ENCODE data around the gene SLC6A2.

DNA sequence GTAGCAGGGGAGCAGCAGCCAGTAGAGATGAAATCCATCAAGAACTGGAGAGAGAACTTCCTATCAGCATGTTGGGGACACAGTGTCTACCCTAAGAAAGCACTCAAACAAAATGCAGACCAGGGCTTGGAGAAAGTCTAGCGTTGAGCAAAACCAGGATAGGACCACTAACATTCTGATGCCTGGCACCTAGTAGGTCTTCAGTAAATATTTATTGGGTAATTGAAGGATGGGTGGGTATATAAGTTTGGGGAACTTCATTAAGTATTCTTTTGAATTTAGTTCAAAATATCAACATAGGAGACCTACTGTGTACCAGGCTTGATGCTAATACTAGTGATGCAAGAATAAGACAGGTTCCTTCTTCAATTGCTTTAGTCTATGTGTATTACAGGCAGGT, 30.9 kb downstream of the SLC6A2 start:
- TF ChIP-seq RFX1 (IDR thresholded peaks at IDR 0.05) = no peak
- no peak for TF ChIP-seq POLR2A (IDR thresholded peaks at IDR 0.05; ENCODE audit: insufficient read depth in 1 of 2, low read depth in 2 of 2, low read length in 2 of 2)
- TF ChIP-seq ZNF12 (CRISPR knock-in tag; IDR thresholded peaks at IDR 0.05) = no peak
- TF ChIP-seq, protein P1, sequence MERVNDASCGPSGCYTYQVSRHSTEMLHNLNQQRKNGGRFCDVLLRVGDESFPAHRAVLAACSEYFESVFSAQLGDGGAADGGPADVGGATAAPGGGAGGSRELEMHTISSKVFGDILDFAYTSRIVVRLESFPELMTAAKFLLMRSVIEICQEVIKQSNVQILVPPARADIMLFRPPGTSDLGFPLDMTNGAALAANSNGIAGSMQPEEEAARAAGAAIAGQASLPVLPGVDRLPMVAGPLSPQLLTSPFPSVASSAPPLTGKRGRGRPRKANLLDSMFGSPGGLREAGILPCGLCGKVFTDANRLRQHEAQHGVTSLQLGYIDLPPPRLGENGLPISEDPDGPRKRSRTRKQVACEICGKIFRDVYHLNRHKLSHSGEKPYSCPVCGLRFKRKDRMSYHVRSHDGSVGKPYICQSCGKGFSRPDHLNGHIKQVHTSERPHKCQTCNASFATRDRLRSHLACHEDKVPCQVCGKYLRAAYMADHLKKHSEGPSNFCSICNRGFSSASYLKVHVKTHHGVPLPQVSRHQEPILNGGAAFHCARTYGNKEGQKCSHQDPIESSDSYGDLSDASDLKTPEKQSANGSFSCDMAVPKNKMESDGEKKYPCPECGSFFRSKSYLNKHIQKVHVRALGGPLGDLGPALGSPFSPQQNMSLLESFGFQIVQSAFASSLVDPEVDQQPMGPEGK (CRISPR knock-in tag; IDR thresholded peaks at IDR 0.05) = no peak
- TF ChIP-seq, protein P2, sequence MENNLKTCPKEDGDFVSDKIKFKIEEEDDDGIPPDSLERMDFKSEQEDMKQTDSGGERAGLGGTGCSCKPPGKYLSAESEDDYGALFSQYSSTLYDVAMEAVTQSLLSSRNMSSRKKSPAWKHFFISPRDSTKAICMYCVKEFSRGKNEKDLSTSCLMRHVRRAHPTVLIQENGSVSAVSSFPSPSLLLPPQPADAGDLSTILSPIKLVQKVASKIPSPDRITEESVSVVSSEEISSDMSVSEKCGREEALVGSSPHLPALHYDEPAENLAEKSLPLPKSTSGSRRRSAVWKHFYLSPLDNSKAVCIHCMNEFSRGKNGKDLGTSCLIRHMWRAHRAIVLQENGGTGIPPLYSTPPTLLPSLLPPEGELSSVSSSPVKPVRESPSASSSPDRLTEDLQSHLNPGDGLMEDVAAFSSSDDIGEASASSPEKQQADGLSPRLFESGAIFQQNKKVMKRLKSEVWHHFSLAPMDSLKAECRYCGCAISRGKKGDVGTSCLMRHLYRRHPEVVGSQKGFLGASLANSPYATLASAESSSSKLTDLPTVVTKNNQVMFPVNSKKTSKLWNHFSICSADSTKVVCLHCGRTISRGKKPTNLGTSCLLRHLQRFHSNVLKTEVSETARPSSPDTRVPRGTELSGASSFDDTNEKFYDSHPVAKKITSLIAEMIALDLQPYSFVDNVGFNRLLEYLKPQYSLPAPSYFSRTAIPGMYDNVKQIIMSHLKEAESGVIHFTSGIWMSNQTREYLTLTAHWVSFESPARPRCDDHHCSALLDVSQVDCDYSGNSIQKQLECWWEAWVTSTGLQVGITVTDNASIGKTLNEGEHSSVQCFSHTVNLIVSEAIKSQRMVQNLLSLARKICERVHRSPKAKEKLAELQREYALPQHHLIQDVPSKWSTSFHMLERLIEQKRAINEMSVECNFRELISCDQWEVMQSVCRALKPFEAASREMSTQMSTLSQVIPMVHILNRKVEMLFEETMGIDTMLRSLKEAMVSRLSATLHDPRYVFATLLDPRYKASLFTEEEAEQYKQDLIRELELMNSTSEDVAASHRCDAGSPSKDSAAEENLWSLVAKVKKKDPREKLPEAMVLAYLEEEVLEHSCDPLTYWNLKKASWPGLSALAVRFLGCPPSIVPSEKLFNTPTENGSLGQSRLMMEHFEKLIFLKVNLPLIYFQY (CRISPR knock-in tag; IDR thresholded peaks at IDR 0.05; ENCODE audit: borderline replicate concordance) = no peak
- TF ChIP-seq JUN (CRISPR knock-in tag; IDR thresholded peaks at IDR 0.05) = no peak
- no peak for TF ChIP-seq EZH2 (conservative IDR thresholded peaks at IDR 0.05; ENCODE audit: low read depth, low read length)
- TF ChIP-seq CBX5 (CRISPR knock-in tag; IDR thresholded peaks at IDR 0.05; ENCODE audit: borderline replicate concordance) = no peak
- TF ChIP-seq, protein P3, sequence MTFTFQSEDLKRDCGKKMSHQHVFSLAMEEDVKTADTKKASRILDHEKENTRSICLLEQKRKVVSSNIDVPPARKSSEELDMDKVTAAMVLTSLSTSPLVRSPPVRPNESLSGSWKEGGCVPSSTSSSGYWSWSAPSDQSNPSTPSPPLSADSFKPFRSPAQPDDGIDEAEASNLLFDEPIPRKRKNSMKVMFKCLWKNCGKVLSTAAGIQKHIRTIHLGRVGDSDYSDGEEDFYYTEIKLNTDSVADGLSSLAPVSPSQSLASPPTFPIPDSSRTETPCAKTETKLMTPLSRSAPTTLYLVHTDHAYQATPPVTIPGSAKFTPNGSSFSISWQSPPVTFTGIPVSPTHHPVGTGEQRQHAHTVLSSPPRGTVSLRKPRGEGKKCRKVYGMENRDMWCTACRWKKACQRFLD (CRISPR knock-in tag; IDR thresholded peaks at IDR 0.05; ENCODE audit: borderline replicate concordance) = no peak
- no peak for TF ChIP-seq ZBTB7B (CRISPR knock-in tag; IDR thresholded peaks at IDR 0.05)
- no peak for TF ChIP-seq MYC (CRISPR knock-in tag; IDR thresholded peaks at IDR 0.05; ENCODE audit: borderline replicate concordance)
- TF ChIP-seq, protein P4, sequence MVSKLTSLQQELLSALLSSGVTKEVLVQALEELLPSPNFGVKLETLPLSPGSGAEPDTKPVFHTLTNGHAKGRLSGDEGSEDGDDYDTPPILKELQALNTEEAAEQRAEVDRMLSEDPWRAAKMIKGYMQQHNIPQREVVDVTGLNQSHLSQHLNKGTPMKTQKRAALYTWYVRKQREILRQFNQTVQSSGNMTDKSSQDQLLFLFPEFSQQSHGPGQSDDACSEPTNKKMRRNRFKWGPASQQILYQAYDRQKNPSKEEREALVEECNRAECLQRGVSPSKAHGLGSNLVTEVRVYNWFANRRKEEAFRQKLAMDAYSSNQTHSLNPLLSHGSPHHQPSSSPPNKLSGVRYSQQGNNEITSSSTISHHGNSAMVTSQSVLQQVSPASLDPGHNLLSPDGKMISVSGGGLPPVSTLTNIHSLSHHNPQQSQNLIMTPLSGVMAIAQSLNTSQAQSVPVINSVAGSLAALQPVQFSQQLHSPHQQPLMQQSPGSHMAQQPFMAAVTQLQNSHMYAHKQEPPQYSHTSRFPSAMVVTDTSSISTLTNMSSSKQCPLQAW (CRISPR knock-in tag; IDR thresholded peaks at IDR 0.05) = no peak
- TF ChIP-seq MTF1 (CRISPR knock-in tag; IDR thresholded peaks at IDR 0.05) = no peak
- no peak for TF ChIP-seq ARHGAP35 (CRISPR knock-in tag; IDR thresholded peaks at IDR 0.05; ENCODE audit: borderline replicate concordance)
